Panc1 (cell line): ENCODE results near the gene AFF2.

ENCODE experiments used
- CTCF ChIP-seq: fragments of 450-650 bp; IDR thresholded peaks from 2 replicates; pipeline ENCODE4 v1.5.1; 2017; ENCODE audit warnings: mild to moderate bottlenecking
- POLR2AphosphoS5 ChIP-seq: IDR thresholded peaks from 2 replicates; pipeline ENCODE4 v1.6.1; 2012; ENCODE audit warnings: mild to moderate bottlenecking, low read depth, low read length, moderate library complexity

GRCh38 chrX:148893395-148893794 is 393.0 kb downstream of the AFF2 start:
- no peak for TF ChIP-seq CTCF
- TF ChIP-seq POLR2AphosphoS5: no peak
